IMR-90 (cell line): Measurements from ENCODE around the gene ZYG11A. TPM values are rescaled to one million over a fixed set of nuclear protein-coding genes. Genes with fewer than 3 reads are reported as not detected.

Experiments used
- ATAC-seq: fragments of 200-7000 bp; cut with Tn5 transposase; 2 replicates; pipeline ENCODE4 v1.9.1; 2020; ENCODE audit warnings: low read depth, mild to moderate bottlenecking, moderate library complexity
- BruUV-seq: library from RNA; stranded (reverse); fragments of 400-500 nt; replicated peaks from 2 replicates; lab custom pipeline; 2021; lab: Mats Ljungman, UMichigan
- CTCF ChIA-PET: fragments of 300-600 bp; formaldehyde crosslinking; extraction: SDS; loops from one replicate; lab custom pipeline; 2021; ENCODE audit warnings: antibody characterized with exemption; lab: Yijun Ruan, JAX
- POLR2A ChIA-PET: fragments of 300-600 bp; sonication (Branson Sonifier 250); formaldehyde crosslinking; loops from one replicate; lab custom pipeline; 2022; ENCODE audit warnings: antibody characterized with exemption; ENCODE audit not compliant: unreplicated experiment; lab: Charles Lee
- DNase-seq: peaks from one replicate; pipeline ENCODE4 v3.0.0; 2013
- H2AFZ ChIP-seq: replicated peaks from 2 replicates; pipeline ENCODE3; 2013; ENCODE audit warnings: low read length, mild to moderate bottlenecking; ENCODE audit not compliant: poor library complexity
- H2AK5ac ChIP-seq: 2 replicates; pipeline ENCODE4 v1.6.1; 2013; ENCODE audit warnings: low read depth, low read length, inconsistent platforms
- H2AK9ac ChIP-seq: replicated peaks from 2 replicates; pipeline ENCODE3; 2013; ENCODE audit warnings: mild to moderate bottlenecking, low read depth, low read length, moderate library complexity; ENCODE audit not compliant: poor library complexity
- H2BK120ac ChIP-seq: 2 replicates; pipeline ENCODE4 v1.6.1; 2013; ENCODE audit warnings: low read depth, low read length, inconsistent platforms
- H2BK15ac ChIP-seq: 3 replicates; pipeline ENCODE4 v1.6.1; 2013; ENCODE audit warnings: low read depth, low read length, inconsistent platforms
- H2BK20ac ChIP-seq: 2 replicates; pipeline ENCODE4 v1.6.1; 2013; ENCODE audit warnings: low read depth, mild to moderate bottlenecking, inconsistent platforms, low read length, moderate library complexity
- H2BK5ac ChIP-seq: 2 replicates; pipeline ENCODE4 v1.6.1; 2013; ENCODE audit warnings: mild to moderate bottlenecking, low read depth, low read length, inconsistent platforms; ENCODE audit not compliant: poor library complexity, severe bottlenecking
- H3K14ac ChIP-seq: replicated peaks from 2 replicates; pipeline ENCODE4 v1.6.1; 2013; ENCODE audit warnings: low read depth, low read length, inconsistent platforms
- H3K18ac ChIP-seq: 2 replicates; pipeline ENCODE4 v1.6.1; 2013; ENCODE audit warnings: low read depth, low read length, control low read depth
- H3K23ac ChIP-seq: 2 replicates; pipeline ENCODE4 v1.6.1; 2013; ENCODE audit warnings: low read depth, low read length, inconsistent platforms
- H3K27ac ChIP-seq: 2 replicates; pipeline ENCODE4 v1.5.1; 2013; ENCODE audit warnings: mild to moderate bottlenecking, control low read depth, low read length; ENCODE audit not compliant: insufficient read depth
- H3K27me3 ChIP-seq: 2 replicates; pipeline ENCODE4 v1.6.1; 2013; ENCODE audit warnings: low read length; ENCODE audit not compliant: control insufficient read depth, insufficient read depth
- H3K36me3 ChIP-seq: 2 replicates; pipeline ENCODE4 v1.6.1; 2013; ENCODE audit warnings: low read length, mixed read lengths; ENCODE audit not compliant: control insufficient read depth, insufficient read depth
- H3K4ac ChIP-seq: 2 replicates; pipeline ENCODE4 v1.6.1; 2013; ENCODE audit warnings: low read depth, low read length, inconsistent platforms
- H3K4me1 ChIP-seq: 2 replicates; pipeline ENCODE4 v1.6.1; 2013; ENCODE audit warnings: low read length, mixed read lengths; ENCODE audit not compliant: control insufficient read depth, insufficient read depth
- H3K4me2 ChIP-seq: 2 replicates; pipeline ENCODE4 v1.6.1; 2013; ENCODE audit warnings: low read depth, mild to moderate bottlenecking, control low read depth, low read length, moderate library complexity
- H3K4me3 ChIP-seq: 2 replicates; pipeline ENCODE4 v1.5.1; 2013; ENCODE audit warnings: low read depth, mild to moderate bottlenecking, control low read depth, low read length, moderate library complexity; ENCODE audit not compliant: insufficient read depth
- H3K56ac ChIP-seq: 2 replicates; pipeline ENCODE4 v1.6.1; 2013; ENCODE audit warnings: low read length, inconsistent platforms; ENCODE audit not compliant: insufficient read depth; ENCODE audit errors: extremely low read depth
- H3K79me1 ChIP-seq, 2 experiments: 2 replicates each; pipeline ENCODE4 v1.6.1; 2013; ENCODE audit warnings: low read length in 2 of 2, inconsistent platforms in 1 of 2, low read depth in 1 of 2
- H3K9ac ChIP-seq: 2 replicates; pipeline ENCODE4 v1.6.1; 2013; ENCODE audit warnings: low read depth, low read length, control low read depth
- H3K9me1 ChIP-seq: 2 replicates; pipeline ENCODE4 v1.6.1; 2013; ENCODE audit warnings: low read length, inconsistent platforms; ENCODE audit not compliant: insufficient read depth
- H3K9me3 ChIP-seq: 2 replicates; pipeline ENCODE4 v1.6.1; 2013; ENCODE audit warnings: low read length; ENCODE audit not compliant: control insufficient read depth, insufficient read depth
- H4K20me1 ChIP-seq: 2 replicates; pipeline ENCODE4 v1.6.1; 2013; ENCODE audit warnings: low read length, inconsistent platforms; ENCODE audit not compliant: insufficient read depth
- H4K5ac ChIP-seq: 2 replicates; pipeline ENCODE4 v1.6.1; 2013; ENCODE audit warnings: mild to moderate bottlenecking, low read depth, low read length, control low read depth
- H4K8ac ChIP-seq, 2 experiments: 2 replicates each; pipeline ENCODE4 v1.6.1; 2013; ENCODE audit warnings: low read depth in 2 of 2, low read length in 2 of 2, control low read depth in 1 of 2, inconsistent platforms in 1 of 2
- H4K91ac ChIP-seq: 2 replicates; pipeline ENCODE4 v1.6.1; 2013; ENCODE audit warnings: low read depth, low read length, inconsistent platforms; ENCODE audit not compliant: insufficient read depth
- MAZ ChIP-seq: IDR thresholded peaks from 2 replicates; pipeline ENCODE4 v1.6.1; 2012; ENCODE audit warnings: low read depth, mild to moderate bottlenecking, low read length, improper control_type of control experiment, moderate library complexity, borderline replicate concordance
- RAD21 ChIP-seq: IDR thresholded peaks from 2 replicates; pipeline ENCODE4 v1.6.1; 2012; ENCODE audit warnings: low read length, improper control_type of control experiment
- RFX5 ChIP-seq: IDR thresholded peaks from 2 replicates; pipeline ENCODE4 v1.8.0; 2012; ENCODE audit warnings: low read depth, mild to moderate bottlenecking, low read length, moderate library complexity
- SMC3 ChIP-seq: fragments of 150-350 bp; IDR thresholded peaks from 2 replicates; pipeline ENCODE4 v1.6.1; 2016; ENCODE audit warnings: low read depth, mild to moderate bottlenecking, antibody characterized with exemption, low read length, moderate library complexity
- WGBS, 2 experiments: methylation state at CpG; one replicate each; pipeline versions ENCODE4 v1.1.5 to v1.1.7; 2013; ENCODE audit warnings: missing lambda C conversion rate in 2 of 2; ENCODE audit not compliant: insufficient read length in 1 of 2; ENCODE audit errors: extremely low coverage in 2 of 2; 5-methylcytosine and 5-hydroxymethylcytosine counted together
- dilution Hi-C: fragments of 300-500 bp; cut with HindIII; formaldehyde crosslinking; loops from one replicate; pipeline ENCODE4 v1.14.3; 2018; ENCODE audit warnings: low sequenced_read_pairs; ENCODE audit not compliant: unreplicated experiment
- in situ Hi-C: fragments of 300-500 bp; cut with MboI; formaldehyde crosslinking; loops from 3 replicates; pipeline ENCODE4 v1.14.3; 2019; ENCODE audit warnings: low sequenced_read_pairs, inconsistent platforms, mixed read lengths
- intact Hi-C: fragments of 100-400 bp; cut with micrococcal nuclease; formaldehyde crosslinking; loops from 2 replicates; pipeline ENCODE4 v1.10.0; 2022
- polyA plus RNA-seq, 3 experiments: library from polyadenylated mRNA; depleted of rRNA; stranded (reverse); fragments of >200 nt; gene quantifications; 2 replicates each; pipeline ENCODE4 v1.2.3, GENCODE V29; 2012; ENCODE audit warnings: low replicate concordance in 1 of 3
- total RNA-seq: library from RNA; depleted of rRNA; stranded (reverse); fragments of >200 nt; gene quantifications from 2 replicates; pipeline ENCODE4 v1.2.3, GENCODE V29; 2012
- TF ChIP-seq, protein P1 (sequence below): conservative IDR thresholded peaks from 2 replicates; pipeline ENCODE4 v1.5.1; 2012; ENCODE audit warnings: mild to moderate bottlenecking, low read depth, low read length, improper control_type of control experiment

The ZYG11A gene
- total and polyA plus RNA-seq, 2 of the 4 experiments (the other 2 are of a cell fraction), result 0.63 to 2.0 TPM

DNA sequence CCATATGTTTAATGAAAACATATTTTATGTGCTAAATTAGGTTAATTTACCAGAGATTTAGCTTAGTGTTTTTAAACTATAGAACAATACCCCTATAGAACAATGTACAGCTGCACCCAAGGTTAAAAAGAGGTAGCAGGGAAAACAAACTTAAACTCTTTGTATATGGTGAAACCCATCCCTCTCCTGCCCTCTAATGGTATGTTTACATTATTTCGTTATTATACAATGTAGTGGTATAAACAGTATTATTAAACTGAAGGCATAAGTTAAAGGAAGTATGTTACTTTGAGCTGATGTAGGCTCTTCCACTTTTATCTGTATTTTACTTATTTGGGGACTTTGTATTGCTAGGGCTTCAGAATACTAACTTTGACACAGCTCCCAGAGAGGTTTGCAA, 16.7 kb upstream of the ZYG11A start:
- no peak overlapping the region for H3K9ac ChIP-seq
- dilution Hi-C loops, result no loop called here
- peak; percentile 34 for DNase-seq
- no peaks in the 10 kb centered on the region for H3K9me3 ChIP-seq
- no peak overlapping the region for H3K4ac ChIP-seq
- no peak overlapping the region for H2BK5ac ChIP-seq
- no peak overlapping the region for H2BK120ac ChIP-seq
- no peak overlapping the region for H3K27ac ChIP-seq
- no peak overlapping the region for H3K23ac ChIP-seq
- H4K20me1 ChIP-seq, result no peaks in the 10 kb centered on the region; the same call in 1 of the 2 replicates
- ChIA-PET POLR2A (no interaction called here), CTCF (no interaction called here)
- no peak; the same call in 1 of the 2 replicates for ATAC-seq
- H4K5ac ChIP-seq, result no peak overlapping the region
- H3K79me1 ChIP-seq, result no peaks in the 10 kb centered on the region
- no TSS peak for BruUV-seq
- H3K27me3 ChIP-seq, result no peaks in the 10 kb centered on the region
- intact Hi-C loops, result loop anchor here (5.0 kb wide), 1 partner anchor 371 kb away; the partner anchor contains the start of gene CPT2
- no peak overlapping the region for H3K56ac ChIP-seq
- H3K4me3 ChIP-seq, result no peak overlapping the region
- H3K9me1 ChIP-seq, result no peaks in the 10 kb centered on the region
- in situ Hi-C loops, result no loop called here
- no peak overlapping the region for H3K18ac ChIP-seq
- no peak overlapping the region for H2AK5ac ChIP-seq
- H3K4me1 ChIP-seq, result peaks cover 2% of the 10 kb centered on the region
- H3K36me3 ChIP-seq, result peaks cover 6% of the 10 kb centered on the region
- TF ChIP-seq MAZ, result no peak
- peak; percentile 21; the same call in 1 of the 2 replicates for TF ChIP-seq RFX5
- peak; percentile 33 for TF ChIP-seq RAD21
- 0 out of 2 replicates have a peak, but pooled peaks have one; percentile 27 for TF ChIP-seq SMC3
- TF ChIP-seq, protein P1, sequence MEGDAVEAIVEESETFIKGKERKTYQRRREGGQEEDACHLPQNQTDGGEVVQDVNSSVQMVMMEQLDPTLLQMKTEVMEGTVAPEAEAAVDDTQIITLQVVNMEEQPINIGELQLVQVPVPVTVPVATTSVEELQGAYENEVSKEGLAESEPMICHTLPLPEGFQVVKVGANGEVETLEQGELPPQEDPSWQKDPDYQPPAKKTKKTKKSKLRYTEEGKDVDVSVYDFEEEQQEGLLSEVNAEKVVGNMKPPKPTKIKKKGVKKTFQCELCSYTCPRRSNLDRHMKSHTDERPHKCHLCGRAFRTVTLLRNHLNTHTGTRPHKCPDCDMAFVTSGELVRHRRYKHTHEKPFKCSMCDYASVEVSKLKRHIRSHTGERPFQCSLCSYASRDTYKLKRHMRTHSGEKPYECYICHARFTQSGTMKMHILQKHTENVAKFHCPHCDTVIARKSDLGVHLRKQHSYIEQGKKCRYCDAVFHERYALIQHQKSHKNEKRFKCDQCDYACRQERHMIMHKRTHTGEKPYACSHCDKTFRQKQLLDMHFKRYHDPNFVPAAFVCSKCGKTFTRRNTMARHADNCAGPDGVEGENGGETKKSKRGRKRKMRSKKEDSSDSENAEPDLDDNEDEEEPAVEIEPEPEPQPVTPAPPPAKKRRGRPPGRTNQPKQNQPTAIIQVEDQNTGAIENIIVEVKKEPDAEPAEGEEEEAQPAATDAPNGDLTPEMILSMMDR, result peak; percentile 40; the same call in 1 of the 2 replicates
- no peak overlapping the region for H2AFZ ChIP-seq
- H2BK20ac ChIP-seq, result no peak overlapping the region
- H3K4me2 ChIP-seq, result no peak overlapping the region
- H4K8ac ChIP-seq, result no peak overlapping the region
- no peak overlapping the region for H2BK15ac ChIP-seq
- no peak overlapping the region for H2AK9ac ChIP-seq
- WGBS, 2 experiments, result no CpG with 5 or more reads among the region's 1 CpG
- H3K14ac ChIP-seq, result no peak overlapping the region
- no peak overlapping the region for H4K91ac ChIP-seq
